Stimulated activated CD4-positive, alpha-beta T cell treated with anti-CD3 and anti-CD28 coated beads, TNF-alpha, amount 100 ng/mL, for 48 hours (primary cell): ENCODE data around the gene GIMAP8.
"Not testable (repeated sequence)": the region's sequence is repeated elsewhere in the genome, so short reads cannot be mapped to it uniquely, and the experiment has no call there.

Source experiments
- DNase-seq, 3 donors: peaks; one replicate each; pipeline ENCODE4 v3.0.0-alpha.2; 2020; ENCODE audit warnings: low read depth in 3 of 3

The GIMAP8 gene

GRCh38 chr7:150435390-150436073, 14.9 kb upstream of the GIMAP8 start:
- DNase-seq = no peak

GRCh38 chr7:150439967-150440366, 10.5 kb upstream of the GIMAP8 start:
- DNase-seq = no peak

GRCh38 chr7:150441524-150441923, 8.9 kb upstream of the GIMAP8 start:
- no peak for DNase-seq

GRCh38 chr7:150442811-150443210, 7.6 kb upstream of the GIMAP8 start:
- DNase-seq = no peak

GRCh38 chr7:150443793-150444540, 6.5 kb upstream of the GIMAP8 start:
- no peak for DNase-seq

GRCh38 chr7:150444674-150445365, 5.6 kb upstream of the GIMAP8 start:
- DNase-seq = no peak

- DNase-seq = no peak
Observed at GRCh38 chr7:150446288-150446938, 4.0 kb upstream of the GIMAP8 start.

- no peak for DNase-seq
Observed at GRCh38 chr7:150447966-150448788, 2.3 kb upstream of the GIMAP8 start.

GRCh38 chr7:150448789-150449147, 1.7 kb upstream of the GIMAP8 start:
- DNase-seq = peak; percentile 79 to 82 (median 81)

- no peak for DNase-seq
Observed at GRCh38 chr7:150449206-150449952, 1.1 kb upstream of the GIMAP8 start.

- peak in 2 of 3 donors; percentile 52 to 54 for DNase-seq
Observed at GRCh38 chr7:150451097-150451793, 815 bp downstream of the GIMAP8 start.

GRCh38 chr7:150451833-150452461, 1.5 kb downstream of the GIMAP8 start:
- no peak for DNase-seq

GRCh38 chr7:150453181-150453580, 2.8 kb downstream of the GIMAP8 start:
- no peak for DNase-seq

- no peak for DNase-seq
Observed at GRCh38 chr7:150453892-150454291, 3.5 kb downstream of the GIMAP8 start.

- not testable (repeated sequence) for DNase-seq
Observed at GRCh38 chr7:150457064-150457463, 6.6 kb downstream of the GIMAP8 start.

- DNase-seq = no peak
Observed at GRCh38 chr7:150458235-150458634, 7.8 kb downstream of the GIMAP8 start.

- no peak for DNase-seq
Observed at GRCh38 chr7:150458756-150459155, 8.3 kb downstream of the GIMAP8 start.

- DNase-seq = no peak
Observed at GRCh38 chr7:150461520-150461919, 11.1 kb downstream of the GIMAP8 start.

- DNase-seq = no peak
Observed at GRCh38 chr7:150462413-150462812, 12.0 kb downstream of the GIMAP8 start.

GRCh38 chr7:150463461-150463860, 13.0 kb downstream of the GIMAP8 start:
- no peak for DNase-seq
